Pancreas (tissue), 10 donors: ENCODE results near the gene MAP3K6. TPM values are rescaled to one million over a fixed set of nuclear protein-coding genes. Genes with fewer than 3 reads are reported as not detected.
"Not testable (repeated sequence)": the region's sequence is repeated elsewhere in the genome, so short reads cannot be mapped to it uniquely, and the experiment has no call there.

ENCODE experiments used
- ATAC-seq, 4 donors: fragments of 200-7000 bp; cut with Tn5 transposase; one replicate each; pipeline versions ENCODE4 v1.8.0 to v1.9.1; 2020; ENCODE audit warnings: mild to moderate bottlenecking in 4 of 4, moderate library complexity in 4 of 4
- DNase-seq, 6 donors: peaks; one replicate each; pipeline ENCODE4 v3.0.0-alpha.2; 2020
- FAIRE-seq: peaks from 2 replicates; lab custom pipeline; 2012; peaks lifted over from hg19 to GRCh38; lab: Jason Lieb, UNC
- H3K27ac ChIP-seq, 4 donors: fragments of 200-600 bp; sonication (generic); 1 replicate in 3 of 4; 2 replicates in 1 of 4; pipeline versions ENCODE4 v1.5.0 to v1.8.0; 2020
- H3K27me3 ChIP-seq, 4 donors: fragments of 200-600 bp; one replicate each; pipeline ENCODE4 v1.8.0; 2021
- H3K36me3 ChIP-seq, 3 donors: fragments of 200-600 bp; sonication (generic) in 1 of 3; one replicate each; pipeline versions ENCODE4 v1.5.0 to v1.8.0; 2020 to 2021
- H3K4me1 ChIP-seq, 3 donors: fragments of 200-600 bp; one replicate each; pipeline ENCODE4 v1.8.0; 2021
- H3K4me3 ChIP-seq, 4 donors: fragments of 200-600 bp; sonication (generic) in 2 of 4; one replicate each; pipeline versions ENCODE4 v1.5.0 to v1.8.0; 2020 to 2021
- H3K9me3 ChIP-seq, 4 donors: fragments of 200-600 bp; one replicate each; pipeline ENCODE4 v1.8.0; 2021
- WGBS, 2 donors: extraction: QIAGEN DNeasy Blood & Tissue Kit; methylation state at CpG; one replicate each; pipeline ENCODE4 v1.1.7; 2013; 5-methylcytosine and 5-hydroxymethylcytosine counted together
- intact Hi-C, 3 donors: fragments of 100-400 bp; cut with DNase I; formaldehyde crosslinking; loops; one replicate each; pipeline versions ENCODE4 v1.11.1 to v1.14.2; 2022
- polyA plus RNA-seq, 2 donors: library from polyadenylated mRNA; stranded (reverse); fragments of 200-250 nt; gene quantifications; one replicate each; pipeline ENCODE4 v1.2.3, GENCODE V29; 2013
- total RNA-seq, 6 donors: library from RNA; stranded (reverse); fragmentation: NEBNext Ultra II Directional in 4 of 6; extraction: Animal tissue kit (Norgen Biotek cat#: 25700) in 4 of 6; gene quantifications; one replicate each; pipeline versions ENCODE4 v1.2.1 to v1.2.4, GENCODE V29; 2021 to 2023
- TF ChIP-seq, protein P1 (sequence below), 4 donors: fragments of 200-600 bp; sonication (generic) in 3 of 4; IDR thresholded peaks; one replicate each; pipeline versions ENCODE4 v1.5.0 to v1.8.0; 2021; ENCODE audit warnings: antibody characterized with exemption in 4 of 4
- donor health status: healthy with polysubstance abuse.
- donor health status: DM: no; HTN: no; CAD: no; lungs with moderate emphysema.
- donor health status: DM: no; HTN: no; CAD: no.
- donor health status: control.
- donor health status: control.
- donor health status: Bipolar disorder and iron deficiency.
- donor health status: DM: yes; HTN: yes; CAD: no.
- donor health status: DM: no; HTN: no; CAD: no.
- donor health status: DM: no; HTN: no; CAD: no.
- donor health status: DM: yes; HTN: yes; CAD: no.

The MAP3K6 gene
- total and polyA plus RNA-seq, 8 donors: 4.7 to 65.7 (median 10.1) TPM

DNA sequence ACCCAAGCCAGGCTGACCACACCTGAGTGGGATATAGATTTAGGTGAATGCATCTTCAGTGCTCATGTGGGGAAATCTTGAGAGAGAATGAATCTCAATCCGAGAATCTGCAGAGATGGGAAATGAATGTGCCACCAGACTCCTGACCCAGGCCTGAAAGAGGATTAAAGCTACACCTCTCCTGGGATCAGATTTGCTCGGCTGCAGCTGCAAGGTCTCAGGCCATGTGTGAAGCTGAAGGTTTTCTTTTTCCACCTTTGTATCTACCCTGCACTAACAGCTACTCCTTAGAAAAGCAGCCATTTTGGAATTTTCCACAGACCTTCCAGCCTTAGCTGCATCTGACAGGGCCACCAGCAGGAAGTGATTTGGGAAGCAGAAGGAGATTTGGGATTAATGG lies 43.9 kb upstream of the MAP3K6 start:
- H3K4me1 ChIP-seq: peaks cover 0 to 5% (median 0%) of the 10 kb centered on the region in 3 donors
- H3K4me3 ChIP-seq: no peak overlapping the region
- H3K27me3 ChIP-seq: no peaks in the 10 kb centered on the region
- DNase-seq (no peak), ATAC-seq (no peak), FAIRE-seq (no peak)
- TF ChIP-seq, protein P1, sequence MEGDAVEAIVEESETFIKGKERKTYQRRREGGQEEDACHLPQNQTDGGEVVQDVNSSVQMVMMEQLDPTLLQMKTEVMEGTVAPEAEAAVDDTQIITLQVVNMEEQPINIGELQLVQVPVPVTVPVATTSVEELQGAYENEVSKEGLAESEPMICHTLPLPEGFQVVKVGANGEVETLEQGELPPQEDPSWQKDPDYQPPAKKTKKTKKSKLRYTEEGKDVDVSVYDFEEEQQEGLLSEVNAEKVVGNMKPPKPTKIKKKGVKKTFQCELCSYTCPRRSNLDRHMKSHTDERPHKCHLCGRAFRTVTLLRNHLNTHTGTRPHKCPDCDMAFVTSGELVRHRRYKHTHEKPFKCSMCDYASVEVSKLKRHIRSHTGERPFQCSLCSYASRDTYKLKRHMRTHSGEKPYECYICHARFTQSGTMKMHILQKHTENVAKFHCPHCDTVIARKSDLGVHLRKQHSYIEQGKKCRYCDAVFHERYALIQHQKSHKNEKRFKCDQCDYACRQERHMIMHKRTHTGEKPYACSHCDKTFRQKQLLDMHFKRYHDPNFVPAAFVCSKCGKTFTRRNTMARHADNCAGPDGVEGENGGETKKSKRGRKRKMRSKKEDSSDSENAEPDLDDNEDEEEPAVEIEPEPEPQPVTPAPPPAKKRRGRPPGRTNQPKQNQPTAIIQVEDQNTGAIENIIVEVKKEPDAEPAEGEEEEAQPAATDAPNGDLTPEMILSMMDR (IDR thresholded peaks at IDR 0.05): no peak
- intact Hi-C loops: loop anchor here in 1 of 3 donors (5.0 kb wide), 1 partner anchor 197 kb away; no protein-coding TSS in a partner anchor
- no peak overlapping the region for H3K27ac ChIP-seq
- no peaks in the 10 kb centered on the region for H3K9me3 ChIP-seq
- WGBS, 2 donors: 83 to 87% methylated on average over 2 of the region's 2 CpGs
- peaks cover 0 to 77% (median 14%) of the 10 kb centered on the region in 3 donors for H3K36me3 ChIP-seq

GRCh38 chr1:27409669-27410068 lies 42.9 kb upstream of the MAP3K6 start:
- Histone ChIP-seq H3K4me3 (no peak overlapping the region), H3K4me1 (no peaks in the 10 kb centered on the region), H3K9me3 (no peaks in the 10 kb centered on the region), H3K36me3 (peaks cover 0 to 69% (median 9%) of the 10 kb centered on the region in 3 donors), H3K27me3 (no peaks in the 10 kb centered on the region), H3K27ac (no peak overlapping the region)
- intact Hi-C loops: loop anchor here in 1 of 3 donors (5.0 kb wide), 1 partner anchor 198 kb away; no protein-coding TSS in a partner anchor
- no peak for FAIRE-seq
- WGBS, 2 donors: 91 to 93% methylated on average over 11 of the region's 11 CpGs
- TF ChIP-seq, protein P1 (IDR thresholded peaks at IDR 0.05): no peak
- DNase-seq: no peak
- ATAC-seq: no peak

DNA sequence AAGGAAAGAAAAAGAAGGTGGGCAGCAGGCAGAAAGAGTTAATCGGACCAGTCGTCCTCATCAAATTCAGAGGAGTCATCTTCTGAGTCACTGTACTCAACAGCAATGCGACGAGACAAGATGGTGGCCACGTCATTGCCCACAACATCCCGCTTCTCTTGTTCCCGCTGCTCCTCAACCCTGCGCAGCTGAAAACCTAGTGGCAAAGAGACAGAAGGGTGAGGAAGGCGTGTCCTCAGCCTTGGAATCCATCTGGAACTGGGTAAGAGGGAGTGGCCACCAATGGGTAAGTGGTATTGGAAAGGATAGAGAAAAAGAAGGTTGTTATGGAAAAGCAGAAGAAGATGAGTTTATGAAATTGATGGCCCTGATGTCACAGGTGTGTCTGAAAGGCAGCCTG lies 41.4 kb upstream of the MAP3K6 start:
- no peaks in the 10 kb centered on the region for H3K4me1 ChIP-seq
- H3K27ac ChIP-seq: no peak overlapping the region

DNA sequence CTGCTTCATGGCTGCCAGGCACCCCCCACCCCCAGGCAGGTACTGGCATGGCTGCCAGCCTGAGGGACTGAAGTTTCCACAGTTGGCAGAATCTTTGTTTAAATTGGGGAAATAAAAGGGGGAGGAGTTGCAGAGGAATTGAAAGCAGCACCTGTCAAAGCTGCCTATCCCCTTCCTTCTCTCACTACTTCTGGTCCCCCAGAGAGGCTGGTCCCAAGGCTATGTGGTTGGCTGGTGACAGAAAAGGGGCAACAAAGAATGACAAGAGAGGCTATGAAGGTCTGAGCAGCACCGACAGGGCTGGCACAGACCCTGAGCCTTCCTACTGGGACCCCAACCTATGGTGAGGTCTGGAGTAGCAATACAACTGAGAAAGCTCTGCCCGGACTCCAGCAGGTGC lies 40.0 kb upstream of the MAP3K6 start:
- FAIRE-seq, intact Hi-C loops: not testable (repeated sequence)

More for the DNA sequence above, 41.4 kb upstream of the MAP3K6 start:
- FAIRE-seq (no peak), ATAC-seq (no peak), DNase-seq (no peak)
- TF ChIP-seq, protein P1 (IDR thresholded peaks at IDR 0.05): no peak
- no peaks in the 10 kb centered on the region for H3K9me3 ChIP-seq
- H3K27me3 ChIP-seq: no peaks in the 10 kb centered on the region
- no peak overlapping the region for H3K4me3 ChIP-seq
- intact Hi-C loops: no loop called here
- 93% methylated on average over 9 of the region's 9 CpGs for WGBS, 2 donors
- peaks cover 0 to 55% (median 0%) of the 10 kb centered on the region in 3 donors for H3K36me3 ChIP-seq

DNA sequence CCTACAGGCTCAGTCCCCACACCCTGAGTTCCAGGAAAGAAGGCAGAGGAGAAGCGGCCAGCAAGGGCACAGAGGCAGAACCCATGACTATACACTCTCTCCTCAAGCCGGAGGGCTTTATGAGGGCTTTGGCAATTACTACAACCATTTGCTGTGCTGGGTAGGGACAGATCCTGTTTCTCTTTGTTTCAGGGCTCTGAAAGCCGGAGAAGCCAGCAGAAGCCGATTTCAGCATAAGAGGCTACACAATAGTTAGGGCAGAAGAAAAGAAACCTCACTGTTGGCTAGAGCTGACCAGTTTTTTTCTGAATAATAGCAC lies 39.6 kb upstream of the MAP3K6 start:
- intact Hi-C loops: no loop called here
- Histone ChIP-seq H3K27ac (peak overlapping the region in 1 of 4 donors; percentile 4), H3K36me3 (peaks cover 0 to 37% (median 0%) of the 10 kb centered on the region in 3 donors), H3K4me3 (no peak overlapping the region), H3K27me3 (no peaks in the 10 kb centered on the region), H3K9me3 (no peaks in the 10 kb centered on the region), H3K4me1 (peaks cover 0 to 10% (median 0%) of the 10 kb centered on the region in 3 donors)
- DNase-seq: no peak
- TF ChIP-seq, protein P1 (IDR thresholded peaks at IDR 0.05): no peak
- no peak for ATAC-seq
- WGBS, 2 donors: 75 to 81% methylated on average over 4 of the region's 4 CpGs
- no peak for FAIRE-seq

More for the DNA sequence above, 40.0 kb upstream of the MAP3K6 start:
- not testable (repeated sequence) for H3K4me1 ChIP-seq, H3K4me3 ChIP-seq, ATAC-seq, DNase-seq, H3K9me3 ChIP-seq, H3K27ac ChIP-seq, H3K27me3 ChIP-seq
- H3K36me3 ChIP-seq: peaks cover 0 to 41% (median 0%) of the 10 kb centered on the region in 3 donors
- 78 to 86% methylated on average over 2 of the region's 2 CpGs for WGBS, 2 donors

DNA sequence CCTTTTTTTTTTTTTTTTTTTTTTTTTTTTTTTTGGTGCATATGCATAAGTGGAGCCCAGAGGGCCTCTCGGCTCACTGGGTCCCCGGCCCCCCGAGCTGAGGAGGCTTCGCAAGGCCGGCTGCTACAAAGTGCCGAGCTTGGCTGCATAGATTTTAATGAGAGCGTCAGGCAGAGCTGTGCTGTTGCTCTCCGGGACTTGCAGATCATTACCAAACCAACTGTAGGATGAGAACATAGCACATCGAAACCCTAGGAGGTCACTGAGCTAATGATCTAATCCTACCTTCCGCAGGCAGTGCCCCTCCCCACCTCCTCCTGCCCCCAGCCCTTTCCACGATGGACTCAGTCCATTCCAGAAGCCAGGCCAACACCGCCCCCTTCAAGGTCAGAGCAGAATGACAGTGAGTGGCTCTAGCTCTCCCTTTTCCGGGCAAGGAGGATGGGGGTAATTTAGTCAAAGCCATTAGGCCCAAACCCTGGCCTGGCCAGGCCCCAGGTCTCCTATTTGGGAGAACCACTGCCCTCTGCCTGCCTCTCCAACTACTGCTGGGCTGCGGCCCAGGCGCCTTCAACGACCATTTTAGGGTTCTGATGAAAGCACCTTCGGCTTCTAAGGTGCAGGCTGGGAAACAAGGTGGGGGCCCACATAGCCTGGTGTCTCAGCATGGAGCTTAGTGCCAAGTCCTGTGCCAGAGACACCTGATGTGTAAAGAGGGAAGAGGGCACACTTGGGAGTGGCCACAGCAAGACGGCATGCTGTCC lies 39.0 kb upstream of the MAP3K6 start:
- H3K27me3 ChIP-seq, DNase-seq, H3K4me3 ChIP-seq, H3K4me1 ChIP-seq, ATAC-seq, FAIRE-seq, H3K9me3 ChIP-seq, intact Hi-C loops: not testable (repeated sequence)
- WGBS, 2 donors: 80 to 83% methylated on average over 16 to 17 of the region's 18 CpGs
- Histone ChIP-seq H3K27ac (peak overlapping the region in 1 of 4 donors; percentile 4), H3K36me3 (peaks cover 0 to 31% (median 0%) of the 10 kb centered on the region in 3 donors)
